Nephron progenitor cell (in vitro differentiated cells): ENCODE data around the gene PSMD3.

ENCODE experiments used
- DNase-seq: peaks from one replicate; pipeline ENCODE4 v3.0.0; 2021
- H3K27ac Mint-ChIP-seq: 2 replicates; pipeline ENCODE4 v1.8.0; 2021; ENCODE audit warnings: mild to moderate bottlenecking, moderate library complexity, mixed read lengths
- H3K27me3 Mint-ChIP-seq: 2 replicates; pipeline ENCODE4 v1.8.0; 2021; ENCODE audit warnings: mild to moderate bottlenecking, low read depth, mixed read lengths; ENCODE audit not compliant: poor library complexity
- H3K36me3 Mint-ChIP-seq: 2 replicates; pipeline ENCODE4 v1.8.0; 2021; ENCODE audit warnings: low read depth, mixed read lengths
- H3K4me1 Mint-ChIP-seq: 2 replicates; pipeline ENCODE4 v1.8.0; 2021; ENCODE audit warnings: mixed read lengths
- H3K4me3 Mint-ChIP-seq: 2 replicates; pipeline ENCODE4 v1.8.0; 2021; ENCODE audit warnings: mild to moderate bottlenecking, moderate library complexity, mixed read lengths
- H3K9me3 Mint-ChIP-seq: 2 replicates; pipeline ENCODE4 v1.8.0; 2021; ENCODE audit warnings: mild to moderate bottlenecking, moderate library complexity, mixed read lengths
- CTCF ChIP-seq: fragments of 200-600 bp; sonication (generic); IDR thresholded peaks from 2 replicates; pipeline ENCODE4 v1.5.0; 2021; ENCODE audit warnings: antibody characterized with exemption

PSMD3 gene

GRCh38 chr17:39952680-39953470 lies 27.7 kb upstream of the PSMD3 start:
- Mint-ChIP-seq H3K4me3 (peak overlapping the region; percentile 76), H3K27ac (no peak overlapping the region)

GRCh38 chr17:39953471-39953888 lies 27.1 kb upstream of the PSMD3 start:
- no peaks in the 10 kb centered on the region for H3K9me3 Mint-ChIP-seq
- H3K36me3 Mint-ChIP-seq = no peaks in the 10 kb centered on the region
- no peak for TF ChIP-seq CTCF
- no peak overlapping the region for H3K27ac Mint-ChIP-seq
- peaks cover 19% of the 10 kb centered on the region for H3K27me3 Mint-ChIP-seq
- peak overlapping the region; percentile 76 for H3K4me3 Mint-ChIP-seq
- no peak for DNase-seq
- peaks cover 41% of the 10 kb centered on the region for H3K4me1 Mint-ChIP-seq

More at GRCh38 chr17:39952680-39953470, 27.7 kb upstream of the PSMD3 start:
- Mint-ChIP-seq H3K36me3 (no peaks in the 10 kb centered on the region), H3K4me1 (peaks cover 48% of the 10 kb centered on the region), H3K9me3 (no peaks in the 10 kb centered on the region), H3K27me3 (peaks cover 19% of the 10 kb centered on the region)
- peak; percentile 99 for DNase-seq
- no peak for TF ChIP-seq CTCF

GRCh38 chr17:39954876-39955275 lies 25.7 kb upstream of the PSMD3 start:
- peaks cover 41% of the 10 kb centered on the region for H3K4me1 Mint-ChIP-seq
- H3K4me3 Mint-ChIP-seq = no peak overlapping the region
- peaks cover 23% of the 10 kb centered on the region for H3K27me3 Mint-ChIP-seq
- H3K9me3 Mint-ChIP-seq = no peaks in the 10 kb centered on the region
- no peak for DNase-seq
- TF ChIP-seq CTCF = no peak
- no peak overlapping the region for H3K27ac Mint-ChIP-seq
- no peaks in the 10 kb centered on the region for H3K36me3 Mint-ChIP-seq

GRCh38 chr17:39955726-39956225 lies 24.8 kb upstream of the PSMD3 start:
- no peak for DNase-seq
- Mint-ChIP-seq H3K9me3 (no peaks in the 10 kb centered on the region), H3K36me3 (no peaks in the 10 kb centered on the region), H3K4me1 (peaks cover 40% of the 10 kb centered on the region), H3K27me3 (peaks cover 23% of the 10 kb centered on the region), H3K27ac (no peak overlapping the region), H3K4me3 (no peak overlapping the region)
- no peak for TF ChIP-seq CTCF

GRCh38 chr17:39960524-39961041 lies 20.0 kb upstream of the PSMD3 start:
- Mint-ChIP-seq H3K4me3 (no peak overlapping the region), H3K4me1 (peaks cover 43% of the 10 kb centered on the region), H3K27ac (no peak overlapping the region), H3K36me3 (no peaks in the 10 kb centered on the region), H3K27me3 (peaks cover 22% of the 10 kb centered on the region), H3K9me3 (no peaks in the 10 kb centered on the region)
- TF ChIP-seq CTCF = no peak
- DNase-seq = no peak
